Muscle of arm (tissue), 12 donors: ENCODE measurements around the gene DIRAS1. TPM values are rescaled to one million over a fixed set of nuclear protein-coding genes. Genes with fewer than 3 reads are reported as not detected.
"Not testable (repeated sequence)": the region's sequence is repeated elsewhere in the genome, so short reads cannot be mapped to it uniquely, and the experiment has no call there.

Experiments used
- DNase-seq: peaks from one replicate; pipeline ENCODE4 v3.0.0-alpha.2; 2013
- polyA plus RNA-seq, 12 donors: library from polyadenylated mRNA; unstranded; fragments of 120-200 nt; gene quantifications; one replicate each; pipeline ENCODE4 v1.2.1, GENCODE V29; 2013; ENCODE audit not compliant: insufficient read length in 12 of 12

The DIRAS1 gene
- polyA plus RNA-seq, 12 donors = 1.1 to 5.9 (median 2.0) TPM; not detected in 2

- DNase-seq = no peak
Observed at GRCh38 chr19:2714531-2715269, 6.5 kb downstream of the DIRAS1 start.

- DNase-seq = not testable (repeated sequence)
Observed at GRCh38 chr19:2714102-2714501, 7.1 kb downstream of the DIRAS1 start.

- not testable (repeated sequence) for DNase-seq
Observed at GRCh38 chr19:2713170-2713569, 8.0 kb downstream of the DIRAS1 start.

- no peak for DNase-seq
Observed at GRCh38 chr19:2711875-2712205, 9.3 kb downstream of the DIRAS1 start.

- no peak for DNase-seq
Observed at GRCh38 chr19:2711172-2711874, 9.8 kb downstream of the DIRAS1 start.

- no peak for DNase-seq
Observed at GRCh38 chr19:2706251-2706650, 14.9 kb downstream of the DIRAS1 start.

GRCh38 chr19:2703691-2704216 is 17.4 kb downstream of the DIRAS1 start:
- no peak for DNase-seq

- no peak for DNase-seq
Observed at GRCh38 chr19:2703077-2703437, 18.1 kb downstream of the DIRAS1 start.

- DNase-seq = peak; percentile 73
Observed at GRCh38 chr19:2702170-2703076, 18.7 kb downstream of the DIRAS1 start, which contains the start of gene GNG7. GNG7 (minus strand) TSS chr19:2702694; CDS start chr19:2520688, 182,006 bp downstream.

GRCh38 chr19:2701361-2702169 is 19.6 kb downstream of the DIRAS1 start:
- DNase-seq = no peak

- DNase-seq = no peak
Observed at GRCh38 chr19:2700660-2701360, 20.4 kb downstream of the DIRAS1 start.

- DNase-seq = no peak
Observed at GRCh38 chr19:2699413-2700140, 21.6 kb downstream of the DIRAS1 start.

- no peak for DNase-seq
Observed at GRCh38 chr19:2694196-2694595, 27.0 kb downstream of the DIRAS1 start.

GRCh38 chr19:2693492-2694160 is 27.5 kb downstream of the DIRAS1 start:
- DNase-seq = no peak

- no peak for DNase-seq
Observed at GRCh38 chr19:2691951-2692350, 29.2 kb downstream of the DIRAS1 start.

- no peak for DNase-seq
Observed at GRCh38 chr19:2690856-2691255, 30.3 kb downstream of the DIRAS1 start.

GRCh38 chr19:2686360-2686759 is 34.8 kb downstream of the DIRAS1 start:
- no peak for DNase-seq

- no peak for DNase-seq
Observed at GRCh38 chr19:2685204-2685704, 35.9 kb downstream of the DIRAS1 start.

GRCh38 chr19:2683430-2684003 is 37.7 kb downstream of the DIRAS1 start:
- DNase-seq = no peak
